Measurements from ENCODE around the gene TACC2.
"Not testable (repeated sequence)": the region's sequence is repeated elsewhere in the genome, so short reads cannot be mapped to it uniquely, and the experiment has no call there.

DNA sequence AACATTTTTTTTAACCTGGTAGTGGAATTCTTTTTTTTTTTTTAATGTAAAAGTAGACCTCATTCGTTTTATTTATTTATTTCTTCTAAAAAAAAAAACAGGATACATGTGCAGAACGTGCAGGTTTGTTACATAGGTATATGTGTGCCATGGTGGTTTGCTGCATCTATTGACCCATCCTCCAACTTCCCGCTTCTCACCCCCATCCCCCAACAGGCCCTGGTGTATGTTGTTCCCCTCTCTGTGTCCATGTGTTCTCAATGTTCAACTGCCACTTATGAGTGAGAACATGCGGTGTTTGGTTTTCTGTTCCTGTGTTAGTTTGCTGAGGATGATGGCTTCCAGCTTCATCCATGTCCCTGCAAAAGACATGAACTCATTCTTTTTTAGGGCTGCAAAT, 29.0 kb downstream of the TACC2 start:
- TF ChIP-seq ZNF24 (IDR thresholded peaks at IDR 0.05); EP300 (IDR thresholded peaks at IDR 0.05; ENCODE audit: low read length); RBM17 (IDR thresholded peaks at IDR 0.05; ENCODE audit: borderline replicate concordance, low read depth, low read length); ZNF431 (CRISPR knock-in tag; IDR thresholded peaks at IDR 0.05); TAF1 (IDR thresholded peaks at IDR 0.05; ENCODE audit: control insufficient read depth, extremely low read depth, insufficient read depth, low read length, severe bottlenecking); ZNF324 (CRISPR knock-in tag; IDR thresholded peaks at IDR 0.05); SRF (CRISPR knock-in tag; IDR thresholded peaks at IDR 0.05); ZNF165 (CRISPR knock-in tag; IDR thresholded peaks at IDR 0.05; ENCODE audit: borderline replicate concordance); SREBF1 (IDR thresholded peaks at IDR 0.05; ENCODE audit: borderline replicate concordance, low read depth, low read length): not testable (repeated sequence)
- TF ChIP-seq, protein P1, sequence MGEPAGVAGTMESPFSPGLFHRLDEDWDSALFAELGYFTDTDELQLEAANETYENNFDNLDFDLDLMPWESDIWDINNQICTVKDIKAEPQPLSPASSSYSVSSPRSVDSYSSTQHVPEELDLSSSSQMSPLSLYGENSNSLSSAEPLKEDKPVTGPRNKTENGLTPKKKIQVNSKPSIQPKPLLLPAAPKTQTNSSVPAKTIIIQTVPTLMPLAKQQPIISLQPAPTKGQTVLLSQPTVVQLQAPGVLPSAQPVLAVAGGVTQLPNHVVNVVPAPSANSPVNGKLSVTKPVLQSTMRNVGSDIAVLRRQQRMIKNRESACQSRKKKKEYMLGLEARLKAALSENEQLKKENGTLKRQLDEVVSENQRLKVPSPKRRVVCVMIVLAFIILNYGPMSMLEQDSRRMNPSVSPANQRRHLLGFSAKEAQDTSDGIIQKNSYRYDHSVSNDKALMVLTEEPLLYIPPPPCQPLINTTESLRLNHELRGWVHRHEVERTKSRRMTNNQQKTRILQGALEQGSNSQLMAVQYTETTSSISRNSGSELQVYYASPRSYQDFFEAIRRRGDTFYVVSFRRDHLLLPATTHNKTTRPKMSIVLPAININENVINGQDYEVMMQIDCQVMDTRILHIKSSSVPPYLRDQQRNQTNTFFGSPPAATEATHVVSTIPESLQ (CRISPR knock-in tag; IDR thresholded peaks at IDR 0.05) = not testable (repeated sequence)
